K562 (cell line): ENCODE results near the gene TMEM273. TPM values are rescaled to one million over a fixed set of nuclear protein-coding genes. Genes with fewer than 3 reads are reported as not detected.

Source experiments
- DACH1 ChIP-seq: fragments of 450-650 bp; IDR thresholded peaks from 2 replicates; pipeline ENCODE4 v1.6.1; 2018; ENCODE audit not compliant: partially characterized antibody
- DNMT1 ChIP-seq: fragments of 450-650 bp; IDR thresholded peaks from 2 replicates; pipeline ENCODE4 v1.6.1; 2016; ENCODE audit warnings: antibody characterized with exemption, mild to moderate bottlenecking
- ESRRA ChIP-seq: fragments of 450-650 bp; IDR thresholded peaks from 2 replicates; pipeline ENCODE4 v1.6.1; 2014; ENCODE audit warnings: low read depth, mild to moderate bottlenecking, moderate library complexity, borderline replicate concordance
- EZH2 ChIP-seq: IDR thresholded peaks from 2 replicates; pipeline ENCODE4 v1.6.1; 2012; ENCODE audit warnings: low read depth, mild to moderate bottlenecking, inconsistent platforms, low read length, borderline replicate concordance
- JUNB ChIP-seq: fragments of 450-650 bp; formaldehyde crosslinking; conservative IDR thresholded peaks from 2 replicates; pipeline ENCODE4 v1.4.0; 2020; ENCODE audit warnings: mild to moderate bottlenecking
- MLLT1 ChIP-seq, 2 experiments: fragments of 450-650 bp; IDR thresholded peaks; 2 replicates each; pipeline ENCODE4 v1.6.1; 2016
- MXD1 ChIP-seq: fragments of 250-450 bp; sonication (Bioruptor Pico); IDR thresholded peaks from 2 replicates; pipeline ENCODE4 v1.8.0; 2021; ENCODE audit warnings: borderline replicate concordance, mild to moderate bottlenecking, moderate library complexity; ENCODE audit not compliant: poor library complexity, severe bottlenecking
- MXI1 ChIP-seq: IDR thresholded peaks from 2 replicates; pipeline ENCODE4 v1.6.1; 2011; ENCODE audit warnings: low read depth, mild to moderate bottlenecking, improper control_type of control experiment, low read length
- NR2C2 ChIP-seq, 2 experiments: fragments of 200-800 bp in 1 of 2; sonication (Bioruptor generic) in 1 of 2; sonication (generic) in 1 of 2; formaldehyde crosslinking in 1 of 2; IDR thresholded peaks; 2 replicates each; pipeline versions ENCODE4 v1.6.1 to v1.8.0; 2016 to 2022; ENCODE audit warnings: mild to moderate bottlenecking in 1 of 2, missing compliant biosample characterization in 1 of 2, missing genetic modification characterization in 1 of 2, missing genetic modification reagents in 1 of 2
- PCBP1 ChIP-seq: fragments of 200-400 bp; formaldehyde crosslinking; IDR thresholded peaks from 2 replicates; pipeline ENCODE4 v1.6.1; 2018; ENCODE audit warnings: mild to moderate bottlenecking, low read depth, low read length; ENCODE audit not compliant: poor library complexity, severe bottlenecking
- PML ChIP-seq: IDR thresholded peaks from 2 replicates; pipeline ENCODE4 v1.6.1; 2012; ENCODE audit warnings: low read length, inconsistent platforms
- RB1 ChIP-seq: fragments of 450-650 bp; IDR thresholded peaks from 2 replicates; pipeline ENCODE4 v1.6.1; 2017; ENCODE audit warnings: low read depth, mild to moderate bottlenecking
- RBFOX2 ChIP-seq: fragments of 200-400 bp; formaldehyde crosslinking; IDR thresholded peaks from 2 replicates; pipeline ENCODE4 v1.6.1; 2017; ENCODE audit warnings: low read depth, mild to moderate bottlenecking, low read length, moderate library complexity
- SRF ChIP-seq, 2 experiments: fragments of 250-450, 450-650 bp in 1 of 2; sonication (Bioruptor Pico) in 1 of 2; sonication (generic) in 1 of 2; formaldehyde crosslinking; IDR thresholded peaks; 2 replicates each; pipeline versions ENCODE4 v1.5.0 to v1.5.1; 2020 to 2022; ENCODE audit warnings: mild to moderate bottlenecking in 1 of 2, missing genetic modification reagents in 1 of 2
- SRSF1 ChIP-seq: fragments of 200-400 bp; formaldehyde crosslinking; IDR thresholded peaks from 2 replicates; pipeline ENCODE4 v1.6.1; 2017; ENCODE audit warnings: mild to moderate bottlenecking, low read depth, low read length, moderate library complexity
- USF1 ChIP-seq: sonication (generic); formaldehyde crosslinking; IDR thresholded peaks from 2 replicates; pipeline ENCODE4 v1.9.0; 2022; ENCODE audit warnings: mild to moderate bottlenecking, missing genetic modification reagents
- ZBTB9 ChIP-seq: fragments of 450-650 bp; formaldehyde crosslinking; IDR thresholded peaks from 2 replicates; pipeline ENCODE4 v1.4.0; 2020; ENCODE audit warnings: mild to moderate bottlenecking, moderate library complexity
- ZC3H4 ChIP-seq: sonication (generic); formaldehyde crosslinking; IDR thresholded peaks from 2 replicates; pipeline ENCODE4 v1.9.0; 2021; ENCODE audit warnings: missing genetic modification reagents, borderline replicate concordance
- ZNF174 ChIP-seq: fragments of 250-450 bp; sonication (Bioruptor Pico); IDR thresholded peaks from 2 replicates; pipeline ENCODE4 v1.4.0; 2020; ENCODE audit warnings: mild to moderate bottlenecking
- ZNF24 ChIP-seq: fragments of 450-650 bp; IDR thresholded peaks from 2 replicates; pipeline ENCODE4 v1.6.1; 2016
- ZNF395 ChIP-seq: fragments of 200-800 bp; sonication (Bioruptor generic); IDR thresholded peaks from 2 replicates; pipeline ENCODE4 v1.6.1; 2017; ENCODE audit warnings: missing genetic modification characterization, missing compliant biosample characterization
- ZNF655 ChIP-seq: fragments of 250-450 bp; sonication (Bioruptor Pico); IDR thresholded peaks from 2 replicates; pipeline ENCODE4 v1.5.0; 2021
- polyA plus RNA-seq, 8 experiments: library from polyadenylated mRNA; depleted of rRNA in 4 of 8; stranded (reverse) in 5 of 8; unstranded in 3 of 8; fragments of >200 nt; fragmentation: Nextera tagmentation in 2 of 8; fragmentation: Illumina TruSeq in 1 of 8; extraction: Ambion mirVana in 2 of 8; extraction: Trizol in 1 of 8; gene quantifications; 2 replicates each; pipeline versions ENCODE4 v1.2.1 to v1.2.3, GENCODE V29; 2011 to 2014; ENCODE audit warnings: inconsistent platforms in 1 of 8, missing spikeins in 1 of 8
- total RNA-seq, 7 experiments: library from RNA; depleted of rRNA in 6 of 7; stranded (reverse); fragments of >200 nt in 6 of 7; fragmentation: Illumina TruSeq in 2 of 7; extraction: Trizol in 2 of 7; gene quantifications; 2 replicates each; pipeline versions ENCODE4 v1.2.1 to v1.2.3, GENCODE V29; 2011 to 2021; ENCODE audit warnings: low replicate concordance in 1 of 7

TMEM273 gene
- total and polyA plus RNA-seq, 9 of the 15 experiments (the other 6 are each of a cell fraction or from before 2014, with no cell fraction given): 39.2 to 131 (median 95.6) TPM

GRCh38 chr10:49174926-49175500 is 13.2 kb downstream of the TMEM273 start (continued):
- TF ChIP-seq ZBTB9 (peak; percentile 78), USF1 (no peak), ZNF655 (CRISPR knock-in tag) (no peak), SRSF1 (no peak), ZC3H4 (CRISPR knock-in tag) (no peak), ESRRA (no peak), ZNF174 (CRISPR knock-in tag) (no peak), DNMT1 (no peak), RB1 (no peak), EZH2 (no peak), NR2C2 (CRISPR knock-in tag; IDR thresholded peaks at IDR 0.05) (no peak), NR2C2 (tag; IDR thresholded peaks at IDR 0.05) (no peak), MXI1 (no peak), PML (no peak), RBFOX2 (no peak), PCBP1 (no peak), SRF (CRISPR knock-in tag; IDR thresholded peaks at IDR 0.05) (no peak), MLLT1 (IDR thresholded peaks at IDR 0.05) (no peak), ZNF395 (CRISPR knock-in tag) (0 out of 2 replicates have a peak, but pooled peaks have one; percentile 17), MXD1 (CRISPR knock-in tag) (no peak), JUNB (no peak), DACH1 (no peak), ZNF24 (no peak)
